ENCODE measurements around the gene LAS1L. TPM values are rescaled to one million over a fixed set of nuclear protein-coding genes. Genes with fewer than 3 reads are reported as not detected.
"Not testable (repeated sequence)": the region's sequence is repeated elsewhere in the genome, so short reads cannot be mapped to it uniquely, and the experiment has no call there.

The LAS1L gene
- total RNA-seq, 1 experiment from 2014 or later = 72.9 TPM

GRCh38 chrX:65522739-65523372 is 11.7 kb downstream of the LAS1L start:
- Mint-ChIP-seq H3K9me3 (peaks cover 62 to 66% of the 10 kb centered on the region in 2 experiments), H3K36me3 (ENCODE audit: insufficient read depth in 1 of 3, low read depth in 3 of 3) (peaks cover 42 to 62% (median 61%) of the 10 kb centered on the region in 3 experiments)
- no peak for DNase-seq

GRCh38 chrX:65519530-65519929 is 15.1 kb downstream of the LAS1L start:
- H4K91ac ChIP-seq (ENCODE audit: insufficient read length, low read depth, low read length); H3K23ac ChIP-seq (ENCODE audit: insufficient read length, low read depth, low read length); H2BK20ac ChIP-seq (ENCODE audit: low read depth, low read length, poor library complexity, severe bottlenecking); H3K18ac ChIP-seq (ENCODE audit: insufficient read length, low read depth, low read length); H4K5ac ChIP-seq (ENCODE audit: insufficient read length, low read depth, low read length); H3K79me1 ChIP-seq (ENCODE audit: insufficient read depth, low read depth, low read length, poor library complexity, severe bottlenecking); H3K9ac ChIP-seq (ENCODE audit: extremely low read depth, insufficient read length, low read length); H3K27ac Mint-ChIP-seq; H3K79me2 ChIP-seq (ENCODE audit: insufficient read depth, low read length); H3K4me1 ChIP-seq (ENCODE audit: insufficient read depth, low read length); H3K14ac ChIP-seq (ENCODE audit: insufficient read depth, low read length); H2AK5ac ChIP-seq (ENCODE audit: insufficient read length, low read length); H4K8ac ChIP-seq (replicated peaks; ENCODE audit: insufficient read length, low read depth, low read length); H2AFZ ChIP-seq (ENCODE audit: low read length); H2BK5ac ChIP-seq (ENCODE audit: insufficient read length, low read length); H3K56ac ChIP-seq (ENCODE audit: insufficient read length, low read depth, low read length); H3K4me3 Mint-ChIP-seq; H2BK120ac ChIP-seq (ENCODE audit: low read depth, low read length, poor library complexity, severe bottlenecking); H2BK12ac ChIP-seq (ENCODE audit: insufficient read length, low read depth, low read length); DNase-seq; H2BK15ac ChIP-seq (ENCODE audit: low read depth, low read length); H3K4ac ChIP-seq (ENCODE audit: low read depth, low read length); H3K4me1 Mint-ChIP-seq; H3K23me2 ChIP-seq (ENCODE audit: insufficient read length, low read depth, low read length, poor library complexity, severe bottlenecking); H3K27me3 ChIP-seq (ENCODE audit: insufficient read depth, low read length); H3K27ac ChIP-seq (ENCODE audit: insufficient read length, low read depth, low read length); H3T11ph ChIP-seq (ENCODE audit: low read length); H3K27me3 Mint-ChIP-seq (ENCODE audit: low read depth); H4K20me1 ChIP-seq (ENCODE audit: control insufficient read depth, insufficient read depth, insufficient read length); H3K4me2 ChIP-seq (ENCODE audit: insufficient read depth, insufficient read length, low read length): not testable (repeated sequence)
- no CpG with 5 or more reads among the region's 6 CpGs for WGBS (ENCODE audit: extremely low coverage, insufficient read length, low lambda C conversion rate)
- peaks cover 49 to 51% of the 10 kb centered on the region in 2 experiments for H3K9me3 Mint-ChIP-seq
- H3K36me3 Mint-ChIP-seq (ENCODE audit: insufficient read depth in 1 of 3, low read depth in 3 of 3) = peaks cover 37 to 49% (median 42%) of the 10 kb centered on the region in 3 experiments
- peaks cover 47% of the 10 kb centered on the region for H3K9me3 ChIP-seq (ENCODE audit: control insufficient read depth, low read depth, low read length)

More at GRCh38 chrX:65522739-65523372, 11.7 kb downstream of the LAS1L start:
- Histone ChIP-seq H2BK15ac (ENCODE audit: low read depth, low read length) (no peak overlapping the region), H3K27me3 (ENCODE audit: insufficient read depth, low read length) (no peaks in the 10 kb centered on the region; the same call in 1 of the 2 replicates), H3T11ph (ENCODE audit: low read length) (no peak overlapping the region), H2BK120ac (ENCODE audit: low read depth, low read length, poor library complexity, severe bottlenecking) (no peak overlapping the region), H2BK12ac (ENCODE audit: insufficient read length, low read depth, low read length) (no peak overlapping the region), H3K14ac (ENCODE audit: insufficient read depth, low read length) (no peak overlapping the region), H4K5ac (ENCODE audit: insufficient read length, low read depth, low read length) (no peak overlapping the region), H3K23ac (ENCODE audit: insufficient read length, low read depth, low read length) (no peak overlapping the region), H4K91ac (ENCODE audit: insufficient read length, low read depth, low read length) (no peak overlapping the region), H3K4ac (ENCODE audit: low read depth, low read length) (no peak overlapping the region), H3K56ac (ENCODE audit: insufficient read length, low read depth, low read length) (no peak overlapping the region), H3K79me1 (ENCODE audit: insufficient read depth, low read depth, low read length, poor library complexity, severe bottlenecking) (no peaks in the 10 kb centered on the region), H3K4me2 (ENCODE audit: insufficient read depth, insufficient read length, low read length) (no peak overlapping the region), H3K23me2 (ENCODE audit: insufficient read length, low read depth, low read length, poor library complexity, severe bottlenecking) (no peaks in the 10 kb centered on the region), H3K9me3 (ENCODE audit: control insufficient read depth, low read depth, low read length) (peaks cover 37% of the 10 kb centered on the region), H2AK5ac (ENCODE audit: insufficient read length, low read length) (no peak overlapping the region), H4K8ac (replicated peaks; ENCODE audit: insufficient read length, low read depth, low read length) (no peak overlapping the region), H2BK20ac (ENCODE audit: low read depth, low read length, poor library complexity, severe bottlenecking) (no peak overlapping the region), H2BK5ac (ENCODE audit: insufficient read length, low read length) (no peak overlapping the region), H3K4me1 (ENCODE audit: insufficient read depth, low read length) (no peaks in the 10 kb centered on the region), H3K27ac (ENCODE audit: insufficient read length, low read depth, low read length) (no peak overlapping the region), H4K20me1 (ENCODE audit: control insufficient read depth, insufficient read depth, insufficient read length) (no peaks in the 10 kb centered on the region), H2AFZ (ENCODE audit: low read length) (no peak overlapping the region), H3K18ac (ENCODE audit: insufficient read length, low read depth, low read length) (no peak overlapping the region), H3K9ac (ENCODE audit: extremely low read depth, insufficient read length, low read length) (no peak overlapping the region), H3K79me2 (ENCODE audit: insufficient read depth, low read length) (no peaks in the 10 kb centered on the region)
- Mint-ChIP-seq H3K27ac (no peak overlapping the region), H3K27me3 (ENCODE audit: low read depth) (peaks cover 4% of the 10 kb centered on the region; the same call in 1 of the 2 replicates), H3K4me1 (no peaks in the 10 kb centered on the region), H3K4me3 (no peak overlapping the region)
- WGBS (ENCODE audit: extremely low coverage, insufficient read length, low lambda C conversion rate) = no CpG with 5 or more reads among the region's 3 CpGs
- no peak for TF ChIP-seq CTCF (conservative IDR thresholded peaks at IDR 0.05)

Measured in H9 (cell line).